SH-SY5Y (cell line): Measurements from ENCODE around the gene TOM1L2.

Experiments
- GATA2 ChIP-seq: IDR thresholded peaks from 2 replicates; pipeline ENCODE4 v1.6.1; 2011; ENCODE audit warnings: mild to moderate bottlenecking, low read depth, low read length
- GATA3 ChIP-seq: IDR thresholded peaks from 2 replicates; pipeline ENCODE4 v1.6.1; 2011; ENCODE audit warnings: low read depth, mild to moderate bottlenecking, low read length, moderate library complexity

GRCh38 chr17:17960500-17961030, 11.6 kb downstream of the TOM1L2 start:
- TF ChIP-seq GATA3 (no peak), GATA2 (no peak)
